Transverse colon (tissue), 4 donors: ENCODE measurements around the gene PRKCH. TPM values are rescaled to one million over a fixed set of nuclear protein-coding genes. Genes with fewer than 3 reads are reported as not detected.

Source experiments
- DNase-seq: peaks from one replicate; pipeline ENCODE4 v3.0.0-alpha.2; 2019
- H3K27ac ChIP-seq, 4 donors: fragments of 200-600 bp; sonication (generic); 2 replicates each; pipeline ENCODE4 v1.5.1; 2016 to 2018; ENCODE audit warnings: inconsistent platforms in 4 of 4
- H3K27me3 ChIP-seq: fragments of 200-600 bp; sonication (generic); 2 replicates; pipeline ENCODE4 v1.5.1; 2017; ENCODE audit warnings: inconsistent platforms
- H3K36me3 ChIP-seq, 4 donors: fragments of 200-600 bp; sonication (generic); 2 replicates each; pipeline ENCODE4 v1.5.1; 2017 to 2019; ENCODE audit warnings: inconsistent platforms in 4 of 4
- H3K4me1 ChIP-seq, 4 donors: fragments of 200-600 bp; sonication (generic); 2 replicates each; pipeline ENCODE4 v1.5.1; 2017 to 2020; ENCODE audit warnings: inconsistent platforms in 4 of 4
- H3K4me3 ChIP-seq, 4 donors: fragments of 200-600 bp; sonication (generic); 1 replicate in 1 of 4; 2 replicates in 3 of 4; pipeline versions ENCODE4 v1.5.1 to v1.6.1; 2017 to 2019; ENCODE audit warnings: inconsistent platforms in 4 of 4
- H3K9me3 ChIP-seq, 2 donors: fragments of 200-600 bp; sonication (generic); 2 replicates each; pipeline ENCODE4 v1.5.1; 2017 to 2019; ENCODE audit warnings: inconsistent platforms in 2 of 2
- CTCF ChIP-seq, 5 experiments: fragments of 200-600 bp in 3 of 5; fragments of 450-650 bp in 2 of 5; sonication (generic) in 3 of 5; IDR thresholded peaks; 1 replicate in 2 of 5; 2 replicates in 3 of 5; pipeline ENCODE4 v1.5.1; 2016 to 2017; ENCODE audit warnings: antibody characterized with exemption in 5 of 5, inconsistent platforms in 3 of 5, mild to moderate bottlenecking in 2 of 5, moderate library complexity in 1 of 5
- EP300 ChIP-seq: sonication (generic); formaldehyde crosslinking; IDR thresholded peaks from one replicate; pipeline ENCODE4 v1.6.1; 2017; ENCODE audit warnings: antibody characterized with exemption, low read depth
- POLR2A ChIP-seq: fragments of 450-650 bp; IDR thresholded peaks from one replicate; pipeline ENCODE4 v1.6.1; 2016; ENCODE audit warnings: antibody characterized with exemption, mild to moderate bottlenecking, moderate library complexity
- POLR2AphosphoS5 ChIP-seq, 3 donors: sonication (generic); formaldehyde crosslinking; IDR thresholded peaks; one replicate each; pipeline ENCODE4 v1.6.1; 2016; ENCODE audit warnings: antibody characterized with exemption in 3 of 3
- WGBS, 2 donors: methylation state at CpG; one replicate each; pipeline ENCODE4 v1.1.5; 2018; ENCODE audit warnings: low coverage in 1 of 2; 5-methylcytosine and 5-hydroxymethylcytosine counted together
- in situ Hi-C, 4 donors: fragments of 200-750 bp; cut with MboI; loops; one replicate each; pipeline versions ENCODE4 v1.15.0 to v1.15.1; 2017; ENCODE audit warnings: low sequenced_read_pairs in 3 of 4, low pct_ligation_motif_present in 1 of 4, low pct_unique_long_range_greater_than_20kb in 1 of 4
- intact Hi-C: fragments of 100-400 bp; cut with DNase I; formaldehyde crosslinking; loops from one replicate; pipeline ENCODE4 v1.15.1; 2023; ENCODE audit warnings: low total_unique reads
- total RNA-seq, 4 donors: library from RNA; depleted of rRNA; stranded (reverse); fragments of >200 nt; gene quantifications; one replicate each; pipeline ENCODE4 v1.1.0, GENCODE V29; 2016

The PRKCH gene
- total RNA-seq, 4 donors from 2014 or later = 12.4 to 38.9 (median 27.0) TPM

DNA sequence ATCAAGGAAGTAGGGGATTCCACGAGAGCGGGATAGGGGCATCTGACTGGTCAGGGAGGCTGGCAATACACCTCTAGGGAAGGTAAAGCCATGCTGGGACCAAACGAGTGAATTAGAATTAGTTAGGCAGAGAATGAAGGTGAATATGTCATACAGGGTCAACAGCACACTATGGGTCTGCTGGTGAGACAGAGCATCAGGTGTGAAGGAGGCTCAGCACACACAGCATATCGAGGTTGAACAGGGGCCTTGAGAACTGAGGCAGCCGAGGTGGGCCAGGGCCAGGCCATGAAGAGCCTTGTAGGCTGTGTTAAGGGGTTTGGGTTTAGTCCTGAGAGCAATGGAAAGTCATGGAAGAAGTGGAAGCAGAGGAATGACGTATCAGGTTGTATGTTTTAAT, 137.8 kb downstream of the PRKCH start:
- 81 to 92% methylated on average over 3 to 6 of the region's 6 CpGs for WGBS, 2 donors
- no peaks in the 10 kb centered on the region for H3K36me3 ChIP-seq
- in situ Hi-C loops (loop anchor here (5.0 to 25.0 kb wide), 5 partner anchors 164 to 666 kb away; no protein-coding TSS in a partner anchor), intact Hi-C loops (loop anchor here (1.0 to 10.0 kb wide), 2 partner anchors 22 to 666 kb away; no protein-coding TSS in a partner anchor)
- peaks cover 0 to 18% (median 4%) of the 10 kb centered on the region in 4 donors for H3K4me1 ChIP-seq
- TF ChIP-seq CTCF (IDR thresholded peaks at IDR 0.05) (no peak), EP300 (no peak), POLR2A (no peak), POLR2AphosphoS5 (IDR thresholded peaks at IDR 0.05) (no peak)
- no peaks in the 10 kb centered on the region for H3K9me3 ChIP-seq
- H3K27ac ChIP-seq = no peak overlapping the region
- no peak overlapping the region for H3K4me3 ChIP-seq
- H3K27me3 ChIP-seq = no peaks in the 10 kb centered on the region
- DNase-seq = no peak

GRCh38 chr14:61460063-61460462, 138.7 kb downstream of the PRKCH start:
- Histone ChIP-seq H3K4me3 (no peak overlapping the region), H3K9me3 (no peaks in the 10 kb centered on the region), H3K36me3 (no peaks in the 10 kb centered on the region), H3K27ac (no peak overlapping the region), H3K27me3 (no peaks in the 10 kb centered on the region), H3K4me1 (peaks cover 0 to 18% (median 4%) of the 10 kb centered on the region in 4 donors)
- DNase-seq = no peak
- TF ChIP-seq CTCF (IDR thresholded peaks at IDR 0.05) = no peak
- TF ChIP-seq POLR2AphosphoS5 (IDR thresholded peaks at IDR 0.05) = no peak
- TF ChIP-seq EP300 = no peak
- no peak for TF ChIP-seq POLR2A
- in situ Hi-C loops (loop anchor here (5.0 to 25.0 kb wide), 4 partner anchors 265 to 652 kb away; no protein-coding TSS in a partner anchor), intact Hi-C loops (loop anchor here (2.0 to 10.0 kb wide), 2 partner anchors 265 to 379 kb away; no protein-coding TSS in a partner anchor)
- 86 to 90% methylated on average over 1 of the region's 1 CpG for WGBS, 2 donors

- intact Hi-C loops (loop anchor here (2.0 to 10.0 kb wide), 2 partner anchors 264 to 378 kb away; no protein-coding TSS in a partner anchor), in situ Hi-C loops (loop anchor here (5.0 to 25.0 kb wide), 4 partner anchors 264 to 651 kb away; no protein-coding TSS in a partner anchor)
- Histone ChIP-seq H3K36me3 (no peaks in the 10 kb centered on the region), H3K27ac (no peak overlapping the region), H3K27me3 (no peaks in the 10 kb centered on the region), H3K4me1 (peaks cover 0 to 18% (median 4%) of the 10 kb centered on the region in 4 donors), H3K9me3 (no peaks in the 10 kb centered on the region), H3K4me3 (no peak overlapping the region)
- DNase-seq = no peak
- TF ChIP-seq POLR2A = no peak
- no peak for TF ChIP-seq EP300
- TF ChIP-seq POLR2AphosphoS5 (IDR thresholded peaks at IDR 0.05) = no peak
- TF ChIP-seq CTCF (IDR thresholded peaks at IDR 0.05) = no peak
- 79% methylated on average over 15 of the region's 15 CpGs; no CpG with 5 or more reads in 1 of the 2 donors for WGBS, 2 donors
Observed at GRCh38 chr14:61460718-61461611, 139.6 kb downstream of the PRKCH start.

DNA sequence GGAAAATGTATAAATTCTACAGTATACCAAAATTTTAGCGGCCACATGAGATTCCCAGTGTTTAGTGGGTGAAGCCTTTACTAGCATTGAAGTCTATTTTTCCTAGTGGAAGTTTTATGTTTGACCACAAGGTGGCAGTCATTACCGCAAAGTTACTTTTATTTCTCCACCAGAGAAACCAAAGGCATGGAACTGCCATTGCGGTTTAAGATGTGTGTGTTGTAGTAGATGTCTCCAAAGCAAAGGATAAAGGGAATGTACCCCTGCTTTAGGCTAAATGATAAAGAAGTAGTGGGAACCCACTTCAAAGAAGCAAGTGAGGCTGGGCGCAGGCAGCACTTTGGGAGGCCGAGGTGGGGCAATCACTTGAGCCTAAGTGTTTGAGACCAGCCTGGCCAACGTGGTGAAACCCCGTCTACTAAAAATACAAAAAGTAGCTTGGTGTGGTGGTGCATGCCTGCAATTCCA, 140.5 kb downstream of the PRKCH start:
- no peak overlapping the region for H3K4me3 ChIP-seq
- intact Hi-C loops = loop anchor here (2.0 to 10.0 kb wide), 2 partner anchors 263 to 377 kb away; no protein-coding TSS in a partner anchor
- TF ChIP-seq POLR2A = no peak
- TF ChIP-seq CTCF (IDR thresholded peaks at IDR 0.05) = peak; percentile 76 to 86 (median 81)
- in situ Hi-C loops = loop anchor here (5.0 to 25.0 kb wide), 4 partner anchors 263 to 650 kb away; no protein-coding TSS in a partner anchor
- no peaks in the 10 kb centered on the region for H3K36me3 ChIP-seq
- WGBS, 2 donors = 0 to 47% methylated on average over 3 to 7 of the region's 7 CpGs
- H3K27ac ChIP-seq = no peak overlapping the region
- no peak for DNase-seq
- H3K27me3 ChIP-seq = no peaks in the 10 kb centered on the region
- no peaks in the 10 kb centered on the region for H3K9me3 ChIP-seq
- peaks cover 0 to 18% (median 4%) of the 10 kb centered on the region in 4 donors for H3K4me1 ChIP-seq
